SK-N-SH (cell line): ENCODE measurements around the gene FNTB. TPM values are rescaled to one million over a fixed set of nuclear protein-coding genes. Genes with fewer than 3 reads are reported as not detected.

Experiments
- CTCF ChIA-PET: fragments of 300-600, 350-600 bp; formaldehyde crosslinking; extraction: SDS; loops from one replicate; lab custom pipeline; 2021; lab: Yijun Ruan, JAX
- POLR2A ChIA-PET: fragments of 350-600 bp; sonication (Branson Sonifier 250); formaldehyde crosslinking; extraction: SDS; loops from one replicate; lab custom pipeline; 2020; ENCODE audit warnings: antibody characterized with exemption, inconsistent platforms; lab: Yijun Ruan, JAX
- DNase-seq: peaks from one replicate; pipeline ENCODE4 v3.0.0; 2012
- H2AFZ ChIP-seq: fragments of 200-600 bp; sonication (generic); 2 replicates; pipeline ENCODE4 v1.8.1; 2016; ENCODE audit warnings: antibody characterized with exemption, mild to moderate bottlenecking, low read depth
- H3F3A ChIP-seq: fragments of 200-600 bp; sonication (generic); replicated peaks from 2 replicates; pipeline ENCODE3; 2016; ENCODE audit warnings: antibody characterized with exemption, mild to moderate bottlenecking; ENCODE audit not compliant: insufficient read depth
- H3K27ac ChIP-seq, 2 experiments: fragments of 200-500 bp in 1 of 2; fragments of 200-600 bp in 1 of 2; sonication (Bioruptor generic) in 1 of 2; sonication (generic), shearing (Covaris generic) in 1 of 2; 2 replicates each; pipeline versions ENCODE4 v1.5.1 to v1.6.1; 2014 to 2016; ENCODE audit warnings: low read depth in 2 of 2, inconsistent platforms in 1 of 2, low read length in 1 of 2, mild to moderate bottlenecking in 1 of 2, mixed read lengths in 1 of 2
- H3K27me3 ChIP-seq: fragments of 200-600 bp; sonication (generic), shearing (Covaris generic); 2 replicates; pipeline ENCODE4 v1.6.1; 2016; ENCODE audit warnings: mixed run types; ENCODE audit not compliant: insufficient read depth
- H3K36me3 ChIP-seq, 2 experiments: fragments of 200-500 bp in 1 of 2; fragments of 200-600 bp in 1 of 2; sonication (Bioruptor generic) in 1 of 2; sonication (generic) in 1 of 2; replicated peaks in 1 of 2; 2 replicates each; pipeline versions ENCODE3 to v1.5.1; 2014 to 2016; ENCODE audit warnings: low read length in 1 of 2, mild to moderate bottlenecking in 1 of 2; ENCODE audit not compliant: insufficient read depth in 2 of 2, control insufficient read depth in 1 of 2
- H3K4me1 ChIP-seq, 2 experiments: fragments of 200-500 bp in 1 of 2; fragments of 200-600 bp in 1 of 2; sonication (Bioruptor generic) in 1 of 2; sonication (generic), shearing (Covaris generic) in 1 of 2; 2 replicates each; pipeline versions ENCODE4 v1.5.1 to v1.6.1; 2014 to 2016; ENCODE audit warnings: low read depth in 1 of 2, low read length in 1 of 2, mixed run types in 1 of 2; ENCODE audit not compliant: insufficient read depth in 2 of 2, control insufficient read depth in 1 of 2
- H3K4me2 ChIP-seq: fragments of 200-600 bp; sonication (generic), shearing (Covaris generic); 2 replicates; pipeline ENCODE4 v1.6.1; 2017; ENCODE audit warnings: mixed run types
- H3K4me3 ChIP-seq, 2 experiments: fragments of 200-500 bp in 1 of 2; fragments of 200-600 bp in 1 of 2; sonication (Bioruptor generic) in 1 of 2; sonication (generic), shearing (Covaris generic) in 1 of 2; 2 replicates each; pipeline versions ENCODE4 v1.5.1 to v1.8.1; 2014 to 2016; ENCODE audit warnings: low read depth in 2 of 2, inconsistent platforms in 1 of 2, low read length in 1 of 2, mild to moderate bottlenecking in 1 of 2, mixed read lengths in 1 of 2, moderate library complexity in 1 of 2
- H3K79me2 ChIP-seq: fragments of 200-600 bp; sonication (generic); 2 replicates; pipeline ENCODE4 v1.8.1; 2017; ENCODE audit warnings: mild to moderate bottlenecking; ENCODE audit not compliant: insufficient read depth
- H3K9ac ChIP-seq: fragments of 200-600 bp; sonication (generic); 2 replicates; pipeline ENCODE4 v1.6.1; 2017; ENCODE audit warnings: mixed run types
- H3K9me2 ChIP-seq: fragments of 200-600 bp; sonication (generic); 2 replicates; pipeline ENCODE4 v1.6.1; 2017; ENCODE audit warnings: mixed run types
- H3K9me3 ChIP-seq: fragments of 200-600 bp; sonication (generic); 2 replicates; pipeline ENCODE4 v1.6.1; 2017; ENCODE audit warnings: mixed run types, mild to moderate bottlenecking, moderate library complexity
- H4K20me1 ChIP-seq: fragments of 200-600 bp; sonication (generic); 2 replicates; pipeline ENCODE4 v1.6.1; 2017; ENCODE audit warnings: mild to moderate bottlenecking, mixed run types; ENCODE audit not compliant: insufficient read depth
- EZH2phosphoT487 ChIP-seq: fragments of 200-600 bp; sonication (generic); IDR thresholded peaks from 2 replicates; pipeline ENCODE4 v1.6.1; 2017; ENCODE audit warnings: low read depth, mixed run types, mild to moderate bottlenecking, antibody characterized with exemption, moderate library complexity, borderline replicate concordance
- FOXM1 ChIP-seq: IDR thresholded peaks from 2 replicates; pipeline ENCODE4 v1.4.0; 2012; ENCODE audit warnings: low read depth, mild to moderate bottlenecking
- GABPA ChIP-seq: IDR thresholded peaks from 2 replicates; pipeline ENCODE4 v1.4.0; 2012; ENCODE audit warnings: low read depth, mild to moderate bottlenecking
- MXI1 ChIP-seq: IDR thresholded peaks from 2 replicates; pipeline ENCODE4 v1.6.1; 2012; ENCODE audit warnings: mild to moderate bottlenecking, low read depth, low read length, improper control_type of control experiment
- POLR2AphosphoS5 ChIP-seq: IDR thresholded peaks from 2 replicates; pipeline ENCODE4 v1.6.1; 2012; ENCODE audit warnings: low read depth, low read length
- RFX5 ChIP-seq: IDR thresholded peaks from 2 replicates; pipeline ENCODE4 v1.6.1; 2012; ENCODE audit warnings: mild to moderate bottlenecking, improper control_type of control experiment, low read length
- RXRA ChIP-seq: IDR thresholded peaks from 2 replicates; pipeline ENCODE4 v1.4.0; 2012; ENCODE audit warnings: low read depth, mild to moderate bottlenecking, borderline replicate concordance
- SMC3 ChIP-seq: IDR thresholded peaks from 2 replicates; pipeline ENCODE4 v1.6.1; 2012; ENCODE audit warnings: low read depth, low read length, improper control_type of control experiment
- YY1 ChIP-seq: IDR thresholded peaks from 2 replicates; pipeline ENCODE4 v1.4.0; 2012; ENCODE audit warnings: low read depth, mild to moderate bottlenecking
- WGBS: methylation state at CpG from one replicate; pipeline ENCODE4 v1.1.6; 2017; ENCODE audit warnings: low lambda C conversion rate; 5-methylcytosine and 5-hydroxymethylcytosine counted together
- polyA plus RNA-seq, 3 experiments: library from polyadenylated mRNA; depleted of rRNA; stranded (reverse); fragments of >200 nt; gene quantifications; 2 replicates each; pipeline ENCODE4 v1.2.3, GENCODE V29; 2012
- TF ChIP-seq, protein P1 (sequence below): IDR thresholded peaks from 2 replicates; pipeline ENCODE4 v1.4.0; 2012; ENCODE audit warnings: low read depth, borderline replicate concordance
- TF ChIP-seq, protein P2 (sequence below): fragments of 150-350 bp; IDR thresholded peaks from 2 replicates; pipeline ENCODE4 v1.6.1; 2016; ENCODE audit warnings: mild to moderate bottlenecking, low read depth, low read length
- TF ChIP-seq, protein P3 (sequence below): IDR thresholded peaks from 2 replicates; pipeline ENCODE4 v1.6.1; 2012; ENCODE audit warnings: mild to moderate bottlenecking, low read depth, low read length, moderate library complexity
- TF ChIP-seq, protein P4 (sequence below): IDR thresholded peaks from 2 replicates; pipeline ENCODE4; 2012

The FNTB gene
- polyA plus RNA-seq, 1 of the 3 experiments (the other 2 are of a cell fraction), result 18.4 TPM

DNA sequence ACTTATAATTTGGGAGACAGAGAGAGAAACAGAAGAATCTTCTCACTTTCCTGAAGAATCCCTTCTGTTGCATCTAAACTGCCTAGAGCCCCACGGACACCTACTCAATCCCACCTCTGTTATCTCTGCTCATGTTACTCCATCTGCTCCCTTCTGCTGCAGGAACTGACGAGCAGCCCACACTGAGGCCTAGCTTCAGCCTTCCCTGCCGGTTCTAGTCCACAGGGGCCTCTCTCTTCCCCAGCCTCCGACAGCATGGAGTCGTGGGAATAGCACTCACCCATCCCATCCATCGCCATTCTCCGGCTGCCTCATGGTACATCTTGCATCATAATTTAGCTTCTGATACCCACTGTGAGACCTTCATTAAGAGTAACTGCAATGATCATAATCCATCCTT, 18.5 kb upstream of the FNTB start:
- Histone ChIP-seq H3K9me2 (no peaks in the 10 kb centered on the region), H3K79me2 (no peaks in the 10 kb centered on the region), H3K4me1 (peaks cover 10 to 19% of the 10 kb centered on the region in 2 experiments; a peak in 3 of 4 replicates), H3F3A (no peaks in the 10 kb centered on the region), H2AFZ (no peak overlapping the region), H3K4me2 (no peak overlapping the region), H3K9ac (no peak overlapping the region), H3K4me3 (no peak overlapping the region), H3K27ac (no peak overlapping the region), H3K36me3 (peaks cover 0 to 3% of the 10 kb centered on the region in 2 experiments), H3K27me3 (no peaks in the 10 kb centered on the region), H4K20me1 (no peaks in the 10 kb centered on the region), H3K9me3 (no peaks in the 10 kb centered on the region)
- ChIA-PET CTCF (interaction anchor here (1.1 to 1.8 kb wide), 2 partner anchors 19 to 52 kb away, joined by 3 to 7 read pairs; partner anchors contain the start of gene FNTB), POLR2A (no interaction called here)
- 96% methylated on average over 7 of the region's 7 CpGs for WGBS
- DNase-seq, result no peak
- TF ChIP-seq, protein P1, sequence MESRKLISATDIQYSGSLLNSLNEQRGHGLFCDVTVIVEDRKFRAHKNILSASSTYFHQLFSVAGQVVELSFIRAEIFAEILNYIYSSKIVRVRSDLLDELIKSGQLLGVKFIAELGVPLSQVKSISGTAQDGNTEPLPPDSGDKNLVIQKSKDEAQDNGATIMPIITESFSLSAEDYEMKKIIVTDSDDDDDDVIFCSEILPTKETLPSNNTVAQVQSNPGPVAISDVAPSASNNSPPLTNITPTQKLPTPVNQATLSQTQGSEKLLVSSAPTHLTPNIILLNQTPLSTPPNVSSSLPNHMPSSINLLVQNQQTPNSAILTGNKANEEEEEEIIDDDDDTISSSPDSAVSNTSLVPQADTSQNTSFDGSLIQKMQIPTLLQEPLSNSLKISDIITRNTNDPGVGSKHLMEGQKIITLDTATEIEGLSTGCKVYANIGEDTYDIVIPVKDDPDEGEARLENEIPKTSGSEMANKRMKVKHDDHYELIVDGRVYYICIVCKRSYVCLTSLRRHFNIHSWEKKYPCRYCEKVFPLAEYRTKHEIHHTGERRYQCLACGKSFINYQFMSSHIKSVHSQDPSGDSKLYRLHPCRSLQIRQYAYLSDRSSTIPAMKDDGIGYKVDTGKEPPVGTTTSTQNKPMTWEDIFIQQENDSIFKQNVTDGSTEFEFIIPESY, result no peak
- TF ChIP-seq YY1 (no peak), SMC3 (no peak), EZH2phosphoT487 (no peak), FOXM1 (no peak), RFX5 (no peak), GABPA (no peak), RXRA (no peak), MXI1 (no peak), POLR2AphosphoS5 (no peak)
- TF ChIP-seq, protein P2, sequence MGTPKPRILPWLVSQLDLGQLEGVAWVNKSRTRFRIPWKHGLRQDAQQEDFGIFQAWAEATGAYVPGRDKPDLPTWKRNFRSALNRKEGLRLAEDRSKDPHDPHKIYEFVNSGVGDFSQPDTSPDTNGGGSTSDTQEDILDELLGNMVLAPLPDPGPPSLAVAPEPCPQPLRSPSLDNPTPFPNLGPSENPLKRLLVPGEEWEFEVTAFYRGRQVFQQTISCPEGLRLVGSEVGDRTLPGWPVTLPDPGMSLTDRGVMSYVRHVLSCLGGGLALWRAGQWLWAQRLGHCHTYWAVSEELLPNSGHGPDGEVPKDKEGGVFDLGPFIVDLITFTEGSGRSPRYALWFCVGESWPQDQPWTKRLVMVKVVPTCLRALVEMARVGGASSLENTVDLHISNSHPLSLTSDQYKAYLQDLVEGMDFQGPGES, result no peak
- TF ChIP-seq, protein P3, sequence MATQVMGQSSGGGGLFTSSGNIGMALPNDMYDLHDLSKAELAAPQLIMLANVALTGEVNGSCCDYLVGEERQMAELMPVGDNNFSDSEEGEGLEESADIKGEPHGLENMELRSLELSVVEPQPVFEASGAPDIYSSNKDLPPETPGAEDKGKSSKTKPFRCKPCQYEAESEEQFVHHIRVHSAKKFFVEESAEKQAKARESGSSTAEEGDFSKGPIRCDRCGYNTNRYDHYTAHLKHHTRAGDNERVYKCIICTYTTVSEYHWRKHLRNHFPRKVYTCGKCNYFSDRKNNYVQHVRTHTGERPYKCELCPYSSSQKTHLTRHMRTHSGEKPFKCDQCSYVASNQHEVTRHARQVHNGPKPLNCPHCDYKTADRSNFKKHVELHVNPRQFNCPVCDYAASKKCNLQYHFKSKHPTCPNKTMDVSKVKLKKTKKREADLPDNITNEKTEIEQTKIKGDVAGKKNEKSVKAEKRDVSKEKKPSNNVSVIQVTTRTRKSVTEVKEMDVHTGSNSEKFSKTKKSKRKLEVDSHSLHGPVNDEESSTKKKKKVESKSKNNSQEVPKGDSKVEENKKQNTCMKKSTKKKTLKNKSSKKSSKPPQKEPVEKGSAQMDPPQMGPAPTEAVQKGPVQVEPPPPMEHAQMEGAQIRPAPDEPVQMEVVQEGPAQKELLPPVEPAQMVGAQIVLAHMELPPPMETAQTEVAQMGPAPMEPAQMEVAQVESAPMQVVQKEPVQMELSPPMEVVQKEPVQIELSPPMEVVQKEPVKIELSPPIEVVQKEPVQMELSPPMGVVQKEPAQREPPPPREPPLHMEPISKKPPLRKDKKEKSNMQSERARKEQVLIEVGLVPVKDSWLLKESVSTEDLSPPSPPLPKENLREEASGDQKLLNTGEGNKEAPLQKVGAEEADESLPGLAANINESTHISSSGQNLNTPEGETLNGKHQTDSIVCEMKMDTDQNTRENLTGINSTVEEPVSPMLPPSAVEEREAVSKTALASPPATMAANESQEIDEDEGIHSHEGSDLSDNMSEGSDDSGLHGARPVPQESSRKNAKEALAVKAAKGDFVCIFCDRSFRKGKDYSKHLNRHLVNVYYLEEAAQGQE, result no peak
- TF ChIP-seq, protein P4, sequence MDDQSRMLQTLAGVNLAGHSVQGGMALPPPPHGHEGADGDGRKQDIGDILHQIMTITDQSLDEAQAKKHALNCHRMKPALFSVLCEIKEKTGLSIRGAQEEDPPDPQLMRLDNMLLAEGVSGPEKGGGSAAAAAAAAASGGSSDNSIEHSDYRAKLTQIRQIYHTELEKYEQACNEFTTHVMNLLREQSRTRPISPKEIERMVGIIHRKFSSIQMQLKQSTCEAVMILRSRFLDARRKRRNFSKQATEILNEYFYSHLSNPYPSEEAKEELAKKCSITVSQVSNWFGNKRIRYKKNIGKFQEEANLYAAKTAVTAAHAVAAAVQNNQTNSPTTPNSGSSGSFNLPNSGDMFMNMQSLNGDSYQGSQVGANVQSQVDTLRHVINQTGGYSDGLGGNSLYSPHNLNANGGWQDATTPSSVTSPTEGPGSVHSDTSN, result no peak
